HG03575 (cell line): ENCODE results near the gene PRSS37.

Experiments used
- ATAC-seq: cut with Tn5 transposase; IDR thresholded peaks from one replicate; pipeline ENCODE4 v1.9.1; 2021; ENCODE audit not compliant: unreplicated experiment, insufficient number of reproducible peaks, low FRiP score; ENCODE audit errors: extremely low read depth

PRSS37 gene

GRCh38 chr7:141820067-141820466 lies 21.2 kb downstream of the PRSS37 start:
- no peak for ATAC-seq

- no peak for ATAC-seq
Measured at GRCh38 chr7:141792526-141792925, 48.8 kb downstream of the PRSS37 start.

GRCh38 chr7:141789917-141790316 lies 51.4 kb downstream of the PRSS37 start, which contains the start of gene TAS2R5:
TAS2R5 (plus strand) TSS chr7:141790217; CDS start chr7:141790362, 145 bp downstream.
- ATAC-seq = no peak

GRCh38 chr7:141788296-141788695 lies 53.0 kb downstream of the PRSS37 start:
- no peak for ATAC-seq
